Mucosa of descending colon (tissue), 3 donors: ENCODE results near the gene SLC1A6. TPM values are rescaled to one million over a fixed set of nuclear protein-coding genes. Genes with fewer than 3 reads are reported as not detected.
A peak's percentile ranks its signal among the peaks of the same experiment; 100 is the strongest.

ENCODE experiments used
- ATAC-seq: fragments of 200-7000 bp; cut with Tn5 transposase; one replicate; pipeline ENCODE4 v1.9.1; 2020; ENCODE audit warnings: mild to moderate bottlenecking, moderate library complexity
- DNase-seq, 3 donors: peaks; one replicate each; pipeline ENCODE4 v3.0.0-alpha.2; 2020
- H3K36me3 ChIP-seq: fragments of 200-600 bp; one replicate; pipeline ENCODE4 v1.8.0; 2021; ENCODE audit warnings: low read depth, mild to moderate bottlenecking
- H3K4me1 ChIP-seq: fragments of 200-600 bp; one replicate; pipeline ENCODE4 v1.8.0; 2021; ENCODE audit warnings: low read depth, mild to moderate bottlenecking
- H3K4me3 ChIP-seq: fragments of 200-600 bp; one replicate; pipeline ENCODE4 v1.8.0; 2021; ENCODE audit warnings: mild to moderate bottlenecking
- H3K9me3 ChIP-seq: fragments of 200-600 bp; one replicate; pipeline ENCODE4 v1.8.0; 2021; ENCODE audit warnings: mild to moderate bottlenecking
- CTCF ChIP-seq: fragments of 200-600 bp; IDR thresholded peaks from one replicate; pipeline ENCODE4 v1.8.0; 2022; ENCODE audit warnings: antibody characterized with exemption, mild to moderate bottlenecking
- intact Hi-C, 2 donors: fragments of 100-400 bp; cut with DNase I in 1 of 2; cut with micrococcal nuclease in 1 of 2; formaldehyde crosslinking; loops; one replicate each; pipeline versions ENCODE4 v1.11.0 to v1.11.1; 2022; cut with DNase I, micrococcal nuclease
- total RNA-seq, 3 donors: library from RNA; stranded (reverse); fragmentation: NEBNext Ultra II Directional in 2 of 3; extraction: Animal tissue kit (Norgen Biotek cat#: 25700) in 2 of 3; gene quantifications; one replicate each; pipeline versions ENCODE4 v1.2.1 to v1.2.4, GENCODE V29; 2021 to 2023
- donor health status: DM: no; HTN: no; CAD: no; lungs with moderate emphysema.
- donor health status: DM: no; HTN: no; CAD: no.
- donor health status: DM: no; HTN: yes; CAD: no.

The SLC1A6 gene
- total RNA-seq, 3 donors from 2014 or later, result not detected

DNA sequence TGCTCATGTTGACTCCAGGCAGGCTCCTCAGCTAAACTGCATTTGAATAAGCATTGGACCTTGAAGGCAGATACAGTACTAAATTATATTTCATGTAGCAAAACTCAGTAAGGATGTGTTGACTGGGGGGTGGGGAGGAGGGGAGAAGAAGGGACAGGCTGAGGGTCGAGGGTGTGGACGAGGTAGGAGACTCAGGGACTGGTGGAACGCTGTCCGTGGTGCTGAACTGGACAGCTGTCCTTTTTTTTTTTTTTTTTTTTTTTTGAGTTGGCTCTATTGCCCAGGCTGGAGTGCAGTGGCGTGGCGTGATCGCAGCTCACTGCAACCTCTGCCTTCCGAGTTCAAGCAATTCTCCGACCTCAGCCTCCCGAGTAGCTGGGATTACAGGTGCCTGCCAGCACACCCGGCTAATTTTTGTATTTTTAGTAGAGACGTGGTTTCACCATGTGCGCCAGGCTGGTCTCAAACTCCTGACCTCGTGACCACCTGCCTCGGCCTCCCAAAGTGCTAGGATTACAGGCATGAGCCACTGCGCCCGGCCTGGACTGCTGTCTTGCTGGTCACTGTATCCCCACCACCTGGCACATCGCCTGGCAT lies 36.4 kb upstream of the SLC1A6 start:
- no peaks in the 10 kb centered on the region for H3K9me3 ChIP-seq
- no peak for TF ChIP-seq CTCF
- DNase-seq (peak in 1 of 3 donors; percentile 20), ATAC-seq (no peak)
- H3K4me1 ChIP-seq, result no peaks in the 10 kb centered on the region
- intact Hi-C loops, result no loop called here
- H3K36me3 ChIP-seq, result no peaks in the 10 kb centered on the region
- no peak overlapping the region for H3K4me3 ChIP-seq

- Histone ChIP-seq H3K9me3 (no peaks in the 10 kb centered on the region), H3K4me1 (no peaks in the 10 kb centered on the region), H3K4me3 (no peak overlapping the region), H3K36me3 (no peaks in the 10 kb centered on the region)
- intact Hi-C loops, result no loop called here
- no peak for TF ChIP-seq CTCF
- ATAC-seq (no peak), DNase-seq (no peak)
These were observed 34.9 kb upstream of the SLC1A6 start for GRCh38 chr19:15014579-15014978.

- intact Hi-C loops, result no loop called here
- H3K4me1 ChIP-seq, result no peaks in the 10 kb centered on the region
- ATAC-seq (no peak), DNase-seq (no peak)
- H3K4me3 ChIP-seq, result no peak overlapping the region
- H3K9me3 ChIP-seq, result no peaks in the 10 kb centered on the region
- H3K36me3 ChIP-seq, result no peaks in the 10 kb centered on the region
- TF ChIP-seq CTCF, result no peak
These were observed 31.0 kb upstream of the SLC1A6 start for GRCh38 chr19:15010501-15011300.

- intact Hi-C loops, result no loop called here
- Histone ChIP-seq H3K4me3 (no peak overlapping the region), H3K36me3 (no peaks in the 10 kb centered on the region), H3K9me3 (no peaks in the 10 kb centered on the region), H3K4me1 (no peaks in the 10 kb centered on the region)
- ATAC-seq (no peak), DNase-seq (no peak)
- no peak for TF ChIP-seq CTCF
These were observed 28.6 kb upstream of the SLC1A6 start for GRCh38 chr19:15008308-15008707.

DNA sequence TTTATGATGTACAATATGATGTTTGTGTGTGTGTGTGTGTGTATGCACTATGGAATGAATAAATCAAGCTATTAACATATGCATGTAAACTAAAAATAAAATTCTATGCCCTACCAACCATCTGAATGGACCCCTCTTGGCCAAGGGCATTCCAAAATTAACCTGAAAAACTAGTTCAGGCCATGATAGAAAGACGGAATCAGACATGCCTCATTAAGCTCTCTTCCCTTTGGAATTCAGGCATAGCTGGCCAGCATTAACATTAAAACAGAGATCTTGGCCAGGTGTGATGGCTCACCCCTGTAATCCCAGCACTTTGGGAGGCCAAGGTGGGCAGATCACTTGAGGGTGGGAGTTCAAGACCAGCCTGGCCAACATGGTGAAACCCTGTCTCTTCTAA lies 18.3 kb upstream of the SLC1A6 start:
- DNase-seq, result no peak
- H3K36me3 ChIP-seq, result no peaks in the 10 kb centered on the region
- no peak for ATAC-seq
- H3K4me1 ChIP-seq, result no peaks in the 10 kb centered on the region
- no peak overlapping the region for H3K4me3 ChIP-seq
- no peaks in the 10 kb centered on the region for H3K9me3 ChIP-seq
- no peak for TF ChIP-seq CTCF
- intact Hi-C loops, result no loop called here
